OCI-LY3 (cell line): ENCODE measurements around the gene LINGO4.

ENCODE experiments used
- H2AFZ ChIP-seq: fragments of 200-600, 300-600 bp; shearing (Covaris generic); 2 replicates; pipeline ENCODE4 v1.6.0; 2014; ENCODE audit warnings: antibody characterized with exemption, low read depth, low read length
- H3K27ac ChIP-seq: fragments of 200-600, 300-600 bp; sonication (generic); 2 replicates; pipeline ENCODE4 v1.5.1; 2014; ENCODE audit warnings: mild to moderate bottlenecking, low read length, moderate library complexity, mixed read lengths
- H3K27me3 ChIP-seq: fragments of 200-600, 300-600 bp; sonication (generic); 2 replicates; pipeline ENCODE4 v1.6.1; 2014; ENCODE audit warnings: low read depth, low read length, mixed read lengths
- H3K36me3 ChIP-seq: fragments of 200-600, 300-600 bp; sonication (generic); replicated peaks from 2 replicates; pipeline ENCODE3; 2014; ENCODE audit warnings: low read depth, low read length, mixed read lengths
- H3K4me1 ChIP-seq: fragments of 300-600, 200-600 bp; sonication (generic); 2 replicates; pipeline ENCODE4 v1.6.1; 2014; ENCODE audit warnings: low read length, mixed read lengths
- H3K4me2 ChIP-seq: fragments of 200-600, 300-600 bp; sonication (generic); 2 replicates; pipeline ENCODE4 v1.6.1; 2014; ENCODE audit warnings: low read length, mixed read lengths
- H3K4me3 ChIP-seq: fragments of 300-600, 200-600 bp; sonication (generic); 2 replicates; pipeline ENCODE4 v1.5.1; 2014; ENCODE audit warnings: antibody characterized with exemption, mild to moderate bottlenecking, low read length, moderate library complexity
- H3K79me2 ChIP-seq: fragments of 300-600, 200-600 bp; shearing (Covaris generic); 2 replicates; pipeline ENCODE4 v1.6.1; 2014; ENCODE audit warnings: mild to moderate bottlenecking, low read length, mixed read lengths
- H3K9ac ChIP-seq: fragments of 300-600, 200-600 bp; shearing (Covaris generic); 2 replicates; pipeline ENCODE4 v1.6.0; 2014; ENCODE audit warnings: mild to moderate bottlenecking, low read length, moderate library complexity
- H3K9me3 ChIP-seq: fragments of 200-600, 300-600 bp; shearing (Covaris generic); 2 replicates; pipeline ENCODE4 v1.6.1; 2014; ENCODE audit warnings: low read length, mixed read lengths; ENCODE audit not compliant: insufficient read depth
- H4K20me1 ChIP-seq: fragments of 200-600, 300-600 bp; sonication (generic); 2 replicates; pipeline ENCODE4 v1.6.1; 2016; ENCODE audit warnings: low read length, mixed read lengths; ENCODE audit not compliant: insufficient read depth
- EZH2phosphoT487 ChIP-seq: fragments of 200-600 bp; shearing (Covaris generic); IDR thresholded peaks from 2 replicates; pipeline ENCODE4 v1.6.1; 2018; ENCODE audit warnings: antibody characterized with exemption, mixed run types, low read depth
- TF ChIP-seq, protein P1 (sequence below): fragments of 200-600, 300-600 bp; sonication (generic); IDR thresholded peaks from 2 replicates; pipeline ENCODE4 v1.5.1; 2014; ENCODE audit warnings: antibody characterized with exemption, low read length, low read depth

Gene LINGO4

DNA sequence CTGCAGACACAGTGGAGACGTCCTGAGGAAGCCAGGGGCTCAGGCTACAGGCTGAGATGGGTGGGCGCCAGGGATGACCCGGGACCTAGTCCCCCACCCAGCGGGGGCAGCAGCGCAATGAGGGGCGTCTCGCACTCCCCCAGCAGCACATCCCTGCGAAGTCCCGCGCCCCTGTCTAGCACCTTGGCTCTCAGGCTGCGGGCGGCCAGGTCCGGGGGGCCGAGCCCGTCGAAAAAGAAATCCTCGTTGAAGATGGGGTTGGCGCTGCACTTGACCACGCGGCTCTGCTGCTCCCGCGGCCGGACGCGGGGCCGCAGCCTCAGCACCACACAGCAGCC lies 32.6 kb upstream of the LINGO4 start:
- Histone ChIP-seq H3K79me2 (no peaks in the 10 kb centered on the region), H3K4me1 (peaks cover 7% of the 10 kb centered on the region), H4K20me1 (no peaks in the 10 kb centered on the region), H3K27me3 (no peaks in the 10 kb centered on the region), H3K36me3 (no peaks in the 10 kb centered on the region), H3K4me3 (peak overlapping the region; percentile 64), H3K9me3 (no peaks in the 10 kb centered on the region), H3K4me2 (peak overlapping the region; percentile 46), H3K9ac (no peak overlapping the region), H3K27ac (no peak overlapping the region), H2AFZ (no peak overlapping the region)
- TF ChIP-seq, protein P1, sequence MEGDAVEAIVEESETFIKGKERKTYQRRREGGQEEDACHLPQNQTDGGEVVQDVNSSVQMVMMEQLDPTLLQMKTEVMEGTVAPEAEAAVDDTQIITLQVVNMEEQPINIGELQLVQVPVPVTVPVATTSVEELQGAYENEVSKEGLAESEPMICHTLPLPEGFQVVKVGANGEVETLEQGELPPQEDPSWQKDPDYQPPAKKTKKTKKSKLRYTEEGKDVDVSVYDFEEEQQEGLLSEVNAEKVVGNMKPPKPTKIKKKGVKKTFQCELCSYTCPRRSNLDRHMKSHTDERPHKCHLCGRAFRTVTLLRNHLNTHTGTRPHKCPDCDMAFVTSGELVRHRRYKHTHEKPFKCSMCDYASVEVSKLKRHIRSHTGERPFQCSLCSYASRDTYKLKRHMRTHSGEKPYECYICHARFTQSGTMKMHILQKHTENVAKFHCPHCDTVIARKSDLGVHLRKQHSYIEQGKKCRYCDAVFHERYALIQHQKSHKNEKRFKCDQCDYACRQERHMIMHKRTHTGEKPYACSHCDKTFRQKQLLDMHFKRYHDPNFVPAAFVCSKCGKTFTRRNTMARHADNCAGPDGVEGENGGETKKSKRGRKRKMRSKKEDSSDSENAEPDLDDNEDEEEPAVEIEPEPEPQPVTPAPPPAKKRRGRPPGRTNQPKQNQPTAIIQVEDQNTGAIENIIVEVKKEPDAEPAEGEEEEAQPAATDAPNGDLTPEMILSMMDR: no peak
- TF ChIP-seq EZH2phosphoT487: no peak

DNA sequence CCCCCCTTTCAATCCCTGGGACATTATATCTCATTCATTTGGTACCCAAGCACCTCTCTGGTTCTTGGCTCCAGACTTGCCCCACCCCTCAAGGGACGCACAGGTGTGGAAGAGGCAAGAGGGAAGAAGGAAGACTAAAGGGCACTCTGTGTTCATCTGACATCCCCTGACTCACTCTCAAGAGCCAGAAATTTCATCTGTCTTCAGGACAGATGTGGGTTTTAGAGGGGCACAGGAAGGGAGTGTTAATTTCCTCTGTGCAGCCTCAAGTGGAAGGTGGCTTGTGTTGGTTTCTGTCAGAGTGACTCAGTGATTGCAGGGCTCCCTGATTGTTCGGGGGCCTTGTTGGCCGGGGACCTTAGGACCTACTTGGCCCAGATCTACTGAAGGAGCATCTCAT lies 32.0 kb upstream of the LINGO4 start:
- Histone ChIP-seq H3K9me3 (no peaks in the 10 kb centered on the region), H3K27ac (no peak overlapping the region), H3K27me3 (no peaks in the 10 kb centered on the region), H3K9ac (no peak overlapping the region), H2AFZ (0 out of 2 replicates have a peak overlapping the region, but pooled peaks have one; percentile 36), H3K36me3 (no peaks in the 10 kb centered on the region), H3K4me1 (peaks cover 10% of the 10 kb centered on the region), H3K79me2 (no peaks in the 10 kb centered on the region), H4K20me1 (no peaks in the 10 kb centered on the region), H3K4me3 (no peak overlapping the region), H3K4me2 (no peak overlapping the region)
- TF ChIP-seq, protein P1: no peak
- TF ChIP-seq EZH2phosphoT487: no peak

- no peak for TF ChIP-seq EZH2phosphoT487
- H3K27ac ChIP-seq: no peak overlapping the region
- no peak overlapping the region for H3K9ac ChIP-seq
- peaks cover 14% of the 10 kb centered on the region for H3K4me1 ChIP-seq
- no peaks in the 10 kb centered on the region for H3K27me3 ChIP-seq
- H3K36me3 ChIP-seq: no peaks in the 10 kb centered on the region
- no peak overlapping the region for H2AFZ ChIP-seq
- H4K20me1 ChIP-seq: no peaks in the 10 kb centered on the region
- no peak overlapping the region for H3K4me3 ChIP-seq
- no peaks in the 10 kb centered on the region for H3K79me2 ChIP-seq
- H3K9me3 ChIP-seq: no peaks in the 10 kb centered on the region
- no peak overlapping the region for H3K4me2 ChIP-seq
These were observed 30.4 kb upstream of the LINGO4 start for GRCh38 chr1:151835596-151835995.

DNA sequence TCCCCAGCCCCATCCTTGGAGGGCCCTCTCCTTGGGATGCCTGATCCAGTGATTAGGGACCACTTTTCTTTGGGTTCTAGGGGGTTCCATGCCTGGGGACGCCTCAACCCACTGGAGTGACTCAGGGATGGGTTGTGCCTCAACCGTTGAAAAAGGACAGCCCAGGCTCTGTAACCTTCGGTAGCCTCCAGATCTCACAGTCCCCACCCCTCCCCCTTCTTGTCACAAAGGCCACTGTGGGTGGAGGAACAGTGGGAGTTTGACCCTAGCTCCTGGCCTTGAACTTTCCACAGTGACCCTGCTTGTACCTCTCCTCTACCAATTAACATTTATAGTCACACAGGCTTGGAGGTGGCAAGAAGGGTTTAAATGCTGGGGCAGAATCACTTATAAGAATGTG lies 29.0 kb upstream of the LINGO4 start:
- H3K9ac ChIP-seq: no peak overlapping the region
- no peak overlapping the region for H2AFZ ChIP-seq
- H3K4me1 ChIP-seq: peaks cover 17% of the 10 kb centered on the region
- no peaks in the 10 kb centered on the region for H3K9me3 ChIP-seq
- H3K36me3 ChIP-seq: no peaks in the 10 kb centered on the region
- H3K27me3 ChIP-seq: no peaks in the 10 kb centered on the region
- H3K4me2 ChIP-seq: no peak overlapping the region
- no peak overlapping the region for H3K4me3 ChIP-seq
- H4K20me1 ChIP-seq: no peaks in the 10 kb centered on the region
- no peaks in the 10 kb centered on the region for H3K79me2 ChIP-seq
- TF ChIP-seq, protein P1: no peak
- H3K27ac ChIP-seq: no peak overlapping the region
